Epithelial cell of esophagus (primary cell): ENCODE results near the gene PLCB1.

Experiments
- DNase-seq: peaks from one replicate; pipeline ENCODE4 v3.0.0; 2010; ENCODE audit warnings: low read depth
- H3K4me3 ChIP-seq: 2 replicates; pipeline ENCODE4 v1.5.1; 2011; ENCODE audit warnings: mild to moderate bottlenecking, low read length, control low read depth
- CTCF ChIP-seq: IDR thresholded peaks from 2 replicates; pipeline ENCODE4 v1.5.1; 2011; ENCODE audit warnings: low read depth, mild to moderate bottlenecking, low read length, control low read depth, inconsistent platforms; ENCODE audit not compliant: insufficient read depth; ENCODE audit errors: missing control alignments

The PLCB1 gene

GRCh38 chr20:8424010-8424409 lies 291.9 kb downstream of the PLCB1 start:
- no peak for DNase-seq
- no peak for TF ChIP-seq CTCF
- no peak overlapping the region for H3K4me3 ChIP-seq

GRCh38 chr20:8425016-8425415 lies 292.9 kb downstream of the PLCB1 start:
- no peak for TF ChIP-seq CTCF
- no peak overlapping the region for H3K4me3 ChIP-seq
- DNase-seq = no peak

- no peak for TF ChIP-seq CTCF
- no peak for DNase-seq
- H3K4me3 ChIP-seq = no peak overlapping the region
Measured at GRCh38 chr20:8425802-8426201, 293.7 kb downstream of the PLCB1 start.

- no peak overlapping the region for H3K4me3 ChIP-seq
- no peak for DNase-seq
- TF ChIP-seq CTCF = no peak
Measured at GRCh38 chr20:8427419-8428040, 295.5 kb downstream of the PLCB1 start.

DNA sequence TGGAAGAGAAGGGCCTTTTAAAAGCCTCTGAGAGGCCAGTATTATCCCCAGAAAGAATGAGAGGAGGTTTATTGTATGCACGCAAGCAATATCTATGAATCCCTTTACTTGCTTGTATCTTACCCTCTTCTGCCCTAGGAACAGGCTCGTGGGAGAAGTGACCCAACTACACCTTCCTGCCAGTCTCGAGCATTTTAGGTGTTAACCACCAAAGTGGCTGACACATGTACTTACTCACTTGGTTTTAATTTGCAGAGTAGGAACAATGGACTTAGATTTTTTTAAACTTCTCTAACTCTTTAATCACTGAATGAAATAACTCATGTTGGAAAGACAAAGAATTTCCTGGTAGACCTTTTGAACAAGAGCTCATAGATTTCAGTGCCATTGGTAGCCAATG lies 296.9 kb downstream of the PLCB1 start:
- no peak for DNase-seq
- TF ChIP-seq CTCF = no peak
- H3K4me3 ChIP-seq = no peak overlapping the region

GRCh38 chr20:8431538-8432434 lies 299.7 kb downstream of the PLCB1 start:
- DNase-seq = no peak
- no peak overlapping the region for H3K4me3 ChIP-seq
- TF ChIP-seq CTCF = no peak
